G401.6 (cell line): ENCODE data around the gene HK2.
"Not testable (repeated sequence)": the region's sequence is repeated elsewhere in the genome, so short reads cannot be mapped to it uniquely, and the experiment has no call there.

Experiments used
- FAIRE-seq: peaks from 2 replicates; lab custom pipeline; 2012; peaks lifted over from hg19 to GRCh38; lab: Jason Lieb, UNC

The HK2 gene

DNA sequence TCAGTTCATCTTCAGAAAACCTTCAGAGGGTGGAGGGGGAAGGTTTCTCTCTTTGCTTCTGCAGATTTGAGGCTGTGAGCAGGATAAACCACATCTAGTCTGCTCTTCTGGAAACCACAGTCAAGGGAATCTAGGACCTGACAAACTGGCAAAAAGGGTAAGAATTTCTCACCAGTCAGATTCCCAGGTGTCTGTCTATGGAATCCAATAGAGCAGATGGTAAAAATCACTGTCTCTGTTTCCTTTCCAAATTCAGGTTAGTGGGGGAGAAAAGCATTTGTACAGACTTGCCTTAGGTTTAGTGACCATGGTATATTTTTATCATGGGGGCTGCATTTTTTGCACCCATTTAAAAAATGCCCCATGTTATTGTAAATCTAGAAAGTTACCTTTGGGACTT, 62.3 kb downstream of the HK2 start:
- FAIRE-seq: no peak

GRCh38 chr2:74900225-74900624, 66.3 kb downstream of the HK2 start:
- not testable (repeated sequence) for FAIRE-seq

DNA sequence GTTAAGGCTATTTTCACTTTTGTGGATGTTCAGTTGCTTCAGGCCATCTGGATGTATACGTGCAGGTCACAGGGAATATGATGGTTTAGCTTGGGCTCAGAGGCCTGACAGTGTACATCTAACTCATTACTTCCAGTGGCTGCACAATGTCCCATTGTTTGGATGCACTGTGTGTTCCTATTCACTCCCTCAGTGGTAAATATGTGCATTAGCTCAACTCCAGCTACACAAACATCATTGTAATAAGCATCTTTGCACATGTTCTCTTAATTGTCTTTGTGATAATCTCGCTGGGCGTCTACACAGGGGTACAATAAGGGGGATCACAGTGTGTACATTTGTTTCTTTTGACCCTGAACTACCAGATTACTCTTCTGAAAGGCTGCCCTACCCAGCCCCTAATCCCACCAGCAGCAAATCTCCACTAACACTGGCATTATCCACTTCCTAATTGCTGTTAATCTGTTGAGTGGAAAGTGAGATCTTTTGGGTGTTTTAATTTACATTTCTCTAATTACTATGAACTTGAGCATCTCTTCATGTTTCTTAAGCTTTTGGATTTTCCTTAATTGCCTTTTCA, 68.4 kb downstream of the HK2 start:
- no peak for FAIRE-seq

DNA sequence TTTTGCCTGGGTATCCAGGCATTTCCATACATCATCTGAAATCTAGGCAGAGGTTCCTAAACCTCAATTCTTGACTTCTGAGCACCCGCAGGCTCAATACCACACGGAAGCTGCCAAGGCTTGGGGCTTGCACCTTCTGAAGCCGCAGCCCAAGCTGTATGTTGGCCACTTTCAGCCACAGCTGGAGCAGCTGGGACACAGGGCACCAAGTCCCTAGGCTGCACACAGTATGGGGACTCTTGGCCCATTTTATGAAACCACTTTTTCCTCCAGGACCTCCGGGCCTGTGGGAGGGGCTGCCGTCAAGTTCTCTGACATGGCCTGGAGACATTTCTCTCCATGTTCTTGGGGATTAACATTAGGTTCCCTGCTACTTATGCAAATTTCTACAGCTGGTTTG, 72.5 kb downstream of the HK2 start:
- no peak for FAIRE-seq

GRCh38 chr2:74907560-74907959, 73.6 kb downstream of the HK2 start:
- FAIRE-seq: not testable (repeated sequence)

DNA sequence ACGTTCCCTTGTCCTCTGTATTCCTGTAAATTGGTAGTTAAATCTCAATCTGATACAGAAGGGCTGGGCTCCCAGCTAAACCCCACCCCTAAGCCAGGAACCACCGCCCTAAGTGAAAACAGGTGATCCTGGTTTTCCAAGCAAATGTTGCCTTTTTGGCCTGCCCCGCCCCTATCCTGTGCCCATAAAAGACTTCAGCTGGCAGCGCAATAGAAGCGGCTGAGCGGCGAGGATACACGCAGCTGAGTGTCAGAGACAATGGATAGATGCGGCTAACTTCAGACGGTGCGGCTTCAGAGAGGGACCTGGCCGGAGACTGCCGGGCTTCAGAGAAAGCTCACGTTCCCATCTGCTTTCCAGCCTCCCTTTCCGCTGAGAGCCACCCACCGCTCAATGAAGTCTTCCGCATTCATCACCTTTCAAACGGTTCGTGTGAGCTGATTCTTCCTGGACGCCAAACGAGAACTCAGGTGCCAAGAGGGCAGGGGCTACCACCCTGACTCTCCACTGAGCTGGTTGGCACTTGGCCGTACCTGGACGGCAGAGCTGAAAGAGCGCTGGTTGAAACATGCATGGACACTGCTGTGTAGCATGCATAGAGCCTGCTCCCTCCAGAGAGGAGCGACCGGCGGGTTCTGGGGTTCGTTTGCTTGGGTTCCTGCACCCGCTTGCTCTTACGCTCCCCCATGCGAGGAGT, 75.0 kb downstream of the HK2 start:
- FAIRE-seq: no peak

DNA sequence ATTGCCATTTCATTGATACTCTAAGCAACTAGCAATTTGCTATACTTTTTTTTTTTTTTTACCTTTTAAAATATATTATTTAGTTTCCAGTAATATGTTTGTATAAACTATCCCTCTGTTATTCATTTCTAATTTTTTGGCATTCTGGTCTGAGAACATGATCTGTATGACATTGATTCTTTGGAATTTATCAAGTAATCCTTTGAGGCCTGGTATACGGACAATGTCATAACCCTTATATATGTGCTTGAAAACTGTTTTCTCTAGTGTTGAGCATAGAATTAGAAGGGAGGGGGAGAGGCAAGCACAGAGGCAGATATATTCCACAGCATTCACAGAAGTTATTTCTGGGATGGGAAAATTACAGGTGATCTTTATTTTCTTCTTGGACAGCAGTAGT, 76.3 kb downstream of the HK2 start:
- FAIRE-seq: no peak

DNA sequence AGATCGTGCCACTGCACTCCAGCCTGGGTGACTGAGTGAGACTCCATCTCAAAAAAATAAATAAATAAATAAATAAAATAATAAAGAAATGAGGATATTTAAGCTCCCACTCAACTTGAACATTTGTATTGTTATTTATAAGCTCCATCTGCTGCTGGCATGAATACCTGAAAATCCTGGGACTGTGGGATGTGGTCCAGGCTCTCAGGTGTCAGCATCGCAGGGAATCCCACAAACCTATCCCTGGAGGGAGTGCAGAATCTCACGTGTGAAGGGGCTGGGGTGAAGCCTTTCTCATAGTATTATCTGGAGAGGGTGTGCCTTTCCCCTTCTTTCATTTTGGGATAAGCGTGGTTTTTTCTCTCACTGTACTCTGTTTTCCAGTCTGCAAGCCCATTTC, 77.1 kb downstream of the HK2 start:
- FAIRE-seq: no peak

GRCh38 chr2:74915743-74916142, 81.8 kb downstream of the HK2 start:
- no peak for FAIRE-seq

DNA sequence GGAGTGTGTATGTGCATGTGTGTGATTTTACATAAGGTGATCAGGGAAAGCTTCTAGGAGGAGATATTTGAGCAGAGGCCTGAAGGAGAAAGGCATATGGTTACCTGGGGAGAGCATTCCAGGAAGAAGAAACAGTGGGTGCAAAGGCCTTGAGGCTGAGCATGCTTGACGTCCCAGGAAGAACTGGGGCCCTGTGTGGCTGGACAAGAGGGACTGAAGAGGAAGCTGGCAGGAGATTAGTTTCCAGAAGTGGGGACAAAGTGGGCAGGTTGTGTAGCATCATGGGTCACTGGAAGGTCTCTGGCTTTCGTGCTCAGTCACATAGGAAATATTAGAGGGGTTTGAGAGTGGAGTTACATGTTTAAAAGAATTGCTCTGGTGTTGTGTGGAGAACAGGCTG, 82.5 kb downstream of the HK2 start:
- no peak for FAIRE-seq

GRCh38 chr2:74917702-74918619, 84.0 kb downstream of the HK2 start:
- FAIRE-seq: no peak

GRCh38 chr2:74919827-74920226, 85.9 kb downstream of the HK2 start:
- FAIRE-seq: no peak

GRCh38 chr2:74921236-74921736, 87.4 kb downstream of the HK2 start:
- FAIRE-seq: no peak

GRCh38 chr2:74922592-74923227, 88.8 kb downstream of the HK2 start:
- no peak for FAIRE-seq

DNA sequence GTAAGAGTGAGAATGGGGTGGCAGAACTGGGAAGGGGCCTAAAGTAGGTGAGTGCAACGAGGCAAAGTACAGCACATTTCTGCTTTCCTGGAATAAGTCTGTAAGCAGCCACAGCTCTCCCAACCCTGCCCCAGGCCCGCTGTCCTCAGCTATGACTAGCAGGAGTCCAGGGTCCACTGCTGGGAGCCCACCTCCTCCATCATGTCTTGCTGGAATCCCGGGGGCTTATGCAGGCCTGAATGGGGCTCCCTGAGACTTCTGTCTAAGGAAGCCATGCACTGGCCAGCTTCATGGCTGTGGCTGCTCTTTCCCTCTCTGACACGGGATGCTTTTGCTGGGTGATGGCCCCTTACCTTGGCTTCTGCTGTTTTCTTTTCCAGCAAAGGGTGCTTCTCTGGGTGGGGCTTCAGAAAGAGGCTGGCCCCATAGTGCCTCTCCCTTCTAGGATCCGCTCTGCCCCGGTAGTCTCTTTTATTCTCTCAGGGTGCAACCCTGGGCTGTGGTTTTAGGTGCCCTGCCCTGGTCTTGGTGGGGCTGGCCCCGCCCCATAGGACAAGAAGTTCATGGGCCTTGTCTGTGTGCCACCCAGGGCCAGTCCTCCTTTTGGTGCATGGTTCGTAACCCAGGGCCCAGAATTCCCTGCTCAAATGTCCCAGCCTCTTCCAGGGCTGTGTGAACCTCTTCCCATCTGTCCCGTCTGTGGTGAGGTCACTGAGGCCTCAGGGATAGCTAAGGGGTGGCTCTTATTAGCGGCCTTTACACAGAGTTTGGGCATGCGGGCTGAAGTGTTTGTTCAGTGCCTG, 90.7 kb downstream of the HK2 start:
- FAIRE-seq: no peak

GRCh38 chr2:74925361-74925786, 91.4 kb downstream of the HK2 start:
- no peak for FAIRE-seq

DNA sequence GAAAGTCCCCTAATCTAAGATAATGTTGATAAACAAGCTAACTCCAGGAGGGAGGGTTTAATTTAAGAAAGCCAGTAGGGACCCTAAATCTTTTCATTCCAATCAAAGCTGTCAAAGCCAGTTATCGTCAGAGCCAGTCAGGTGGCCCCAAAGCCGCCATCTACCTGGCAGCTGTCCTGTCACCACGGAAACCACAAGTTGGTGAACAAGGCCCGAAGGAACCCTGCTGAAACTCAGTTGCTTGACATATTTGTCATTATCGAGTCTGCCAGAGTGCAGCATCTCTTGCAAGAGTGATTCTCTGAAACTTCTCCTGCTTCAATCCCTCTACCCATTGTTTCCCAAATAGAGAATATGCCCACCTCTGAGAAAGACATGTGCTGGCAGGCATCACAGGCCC, 93.7 kb downstream of the HK2 start:
- FAIRE-seq: no peak

DNA sequence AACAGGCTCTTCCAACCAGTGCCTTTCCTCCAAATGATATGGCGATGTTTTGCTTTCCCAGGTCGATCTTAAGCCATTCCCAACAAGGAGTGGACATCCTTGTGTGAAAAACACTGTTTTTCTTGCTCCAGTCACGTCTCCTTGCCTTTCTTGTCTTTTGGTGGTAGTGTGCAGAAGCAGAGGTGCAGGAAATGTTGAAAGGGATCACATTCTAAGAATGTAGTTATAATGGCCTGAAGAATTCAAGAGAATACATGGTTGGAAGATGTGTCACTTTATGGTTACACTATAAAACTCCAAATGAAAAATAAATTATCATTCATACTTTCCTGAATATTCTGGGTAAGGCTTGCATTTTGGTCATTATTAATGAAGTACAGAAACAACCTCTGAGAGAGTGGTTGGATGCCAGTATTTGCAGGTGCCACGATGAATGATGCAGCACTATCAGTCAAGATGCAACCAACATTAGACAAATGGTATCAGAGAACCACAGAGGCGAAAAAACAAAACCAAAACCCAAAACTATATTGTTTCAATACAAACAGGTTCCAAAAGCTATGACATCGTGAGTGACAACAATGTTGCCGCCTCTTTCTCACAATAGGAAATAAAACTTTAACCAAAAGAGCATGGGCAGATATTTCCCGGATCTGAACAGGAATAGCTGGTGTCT, 97.0 kb downstream of the HK2 start:
- FAIRE-seq: no peak

DNA sequence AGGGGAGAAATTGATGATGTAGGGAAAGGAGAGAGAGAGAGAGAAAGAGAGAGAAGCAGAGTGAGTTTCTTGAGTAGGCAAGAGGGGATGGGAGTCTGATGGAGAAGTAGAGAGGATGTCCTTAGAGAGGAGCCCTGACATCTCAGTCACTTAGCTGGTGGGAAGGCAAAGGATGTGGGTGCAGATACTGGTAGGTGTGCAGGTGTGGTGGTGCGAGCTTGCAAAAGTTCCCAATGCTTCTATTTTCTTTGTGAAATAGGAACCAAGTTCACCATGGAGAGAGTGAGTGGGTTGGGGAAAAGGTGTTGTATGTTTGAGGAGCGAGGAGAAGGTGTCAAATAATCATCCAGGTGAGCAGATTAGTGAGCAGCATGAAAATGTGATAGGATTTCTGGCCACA, 98.0 kb downstream of the HK2 start:
- FAIRE-seq: no peak

DNA sequence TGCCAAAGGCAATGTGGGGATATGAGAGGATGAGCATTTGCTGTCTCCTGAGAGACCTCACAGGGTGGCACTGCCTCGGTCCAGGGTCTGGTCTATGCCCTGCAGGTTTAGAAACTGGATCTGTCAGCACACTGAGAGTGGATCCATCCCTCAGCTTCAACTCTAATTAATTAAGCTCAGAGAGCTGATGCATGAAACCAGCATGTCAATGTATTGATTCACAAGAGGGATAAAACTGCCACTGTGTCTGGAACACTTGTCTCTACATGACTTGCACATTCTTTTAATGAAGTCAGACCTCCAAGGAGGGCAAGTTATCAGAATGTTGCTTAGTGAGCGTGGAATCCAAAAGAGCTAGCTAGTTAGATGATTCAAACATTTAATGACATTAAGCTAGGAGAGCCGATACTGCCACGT, 102.1 kb downstream of the HK2 start:
- FAIRE-seq: no peak

DNA sequence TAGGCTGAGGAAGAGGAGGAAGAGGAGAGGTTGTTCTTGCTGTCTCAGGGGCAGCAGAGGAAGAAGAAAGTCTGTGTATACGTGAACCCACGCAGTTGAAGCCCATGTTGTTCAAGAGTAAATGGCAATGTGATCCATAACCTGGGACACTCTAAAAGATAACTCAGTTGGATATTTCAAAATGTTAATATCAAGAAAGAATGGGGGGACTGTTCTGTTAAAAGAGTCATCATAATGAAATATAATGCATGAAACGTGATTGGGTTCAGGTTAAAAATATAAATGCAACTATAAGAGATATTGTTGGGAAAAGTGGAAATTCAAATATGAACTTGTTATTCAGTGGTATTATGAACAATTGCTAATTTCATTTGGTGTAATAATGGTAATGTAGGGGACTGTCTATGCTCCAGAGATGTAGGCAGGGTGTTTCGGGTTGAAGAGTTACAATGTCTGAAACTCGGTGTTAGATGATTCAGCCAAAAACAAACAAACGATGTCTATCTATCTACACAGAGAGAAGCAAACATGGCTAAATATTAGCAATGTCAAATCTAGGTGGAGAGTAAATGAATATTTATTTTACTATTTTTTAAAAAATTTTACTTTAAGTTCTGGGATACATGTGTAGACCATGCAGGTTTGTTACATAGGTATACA, 103.4 kb downstream of the HK2 start:
- no peak for FAIRE-seq
